Measurements from ENCODE around the gene TMEM175. TPM values are rescaled to one million over a fixed set of nuclear protein-coding genes. Genes with fewer than 3 reads are reported as not detected.
"Not testable (repeated sequence)": the region's sequence is repeated elsewhere in the genome, so short reads cannot be mapped to it uniquely, and the experiment has no call there.

Gene TMEM175
- total RNA-seq, 1 donor from 2014 or later, result 16.0 TPM

DNA sequence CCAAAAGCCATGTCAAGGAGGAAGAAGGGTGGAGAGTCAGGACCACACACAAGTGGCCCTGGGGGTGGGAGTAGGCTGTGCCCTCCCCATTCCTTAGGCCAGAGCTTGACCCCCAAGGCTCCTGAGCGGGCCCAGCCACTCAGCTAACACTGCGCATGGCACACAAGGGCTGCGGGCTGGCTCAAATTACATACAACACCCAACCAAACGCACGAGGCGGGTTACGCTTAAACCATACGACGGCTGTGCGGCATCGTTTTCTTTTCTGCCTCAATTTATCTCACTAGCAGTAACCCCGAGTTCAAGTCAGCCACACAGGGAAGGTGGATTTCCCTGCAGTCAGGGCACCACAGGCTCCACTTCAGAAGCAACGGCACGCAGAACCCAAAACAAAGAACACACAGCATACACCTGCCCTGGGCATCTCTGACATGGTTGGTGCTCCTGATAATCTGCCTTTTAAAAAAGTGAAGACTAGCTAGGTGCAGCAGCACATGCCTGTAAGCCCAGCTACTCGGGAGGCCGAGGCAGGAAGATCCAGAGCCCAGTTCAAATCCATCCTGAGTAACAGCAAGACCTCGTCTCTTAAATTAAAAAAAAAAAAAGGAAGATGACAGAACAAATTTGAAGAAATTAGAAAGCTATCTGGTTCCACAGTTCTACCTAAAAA lies 3.0 kb upstream of the TMEM175 start:
- Histone ChIP-seq H3K27me3 (ENCODE audit: control insufficient read depth, insufficient read depth, low read length) (no peaks in the 10 kb centered on the region), H3K4me3 (ENCODE audit: low read depth, low read length) (no peak overlapping the region), H3K36me3 (ENCODE audit: control insufficient read depth, insufficient read depth, low read length) (no peaks in the 10 kb centered on the region)
- DNase-seq (ENCODE audit: low read depth), result no peak
- TF ChIP-seq, protein P1, sequence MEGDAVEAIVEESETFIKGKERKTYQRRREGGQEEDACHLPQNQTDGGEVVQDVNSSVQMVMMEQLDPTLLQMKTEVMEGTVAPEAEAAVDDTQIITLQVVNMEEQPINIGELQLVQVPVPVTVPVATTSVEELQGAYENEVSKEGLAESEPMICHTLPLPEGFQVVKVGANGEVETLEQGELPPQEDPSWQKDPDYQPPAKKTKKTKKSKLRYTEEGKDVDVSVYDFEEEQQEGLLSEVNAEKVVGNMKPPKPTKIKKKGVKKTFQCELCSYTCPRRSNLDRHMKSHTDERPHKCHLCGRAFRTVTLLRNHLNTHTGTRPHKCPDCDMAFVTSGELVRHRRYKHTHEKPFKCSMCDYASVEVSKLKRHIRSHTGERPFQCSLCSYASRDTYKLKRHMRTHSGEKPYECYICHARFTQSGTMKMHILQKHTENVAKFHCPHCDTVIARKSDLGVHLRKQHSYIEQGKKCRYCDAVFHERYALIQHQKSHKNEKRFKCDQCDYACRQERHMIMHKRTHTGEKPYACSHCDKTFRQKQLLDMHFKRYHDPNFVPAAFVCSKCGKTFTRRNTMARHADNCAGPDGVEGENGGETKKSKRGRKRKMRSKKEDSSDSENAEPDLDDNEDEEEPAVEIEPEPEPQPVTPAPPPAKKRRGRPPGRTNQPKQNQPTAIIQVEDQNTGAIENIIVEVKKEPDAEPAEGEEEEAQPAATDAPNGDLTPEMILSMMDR (IDR thresholded peaks at IDR 0.05; ENCODE audit: insufficient read depth, low read length, poor library complexity, severe bottlenecking), result no peak

DNA sequence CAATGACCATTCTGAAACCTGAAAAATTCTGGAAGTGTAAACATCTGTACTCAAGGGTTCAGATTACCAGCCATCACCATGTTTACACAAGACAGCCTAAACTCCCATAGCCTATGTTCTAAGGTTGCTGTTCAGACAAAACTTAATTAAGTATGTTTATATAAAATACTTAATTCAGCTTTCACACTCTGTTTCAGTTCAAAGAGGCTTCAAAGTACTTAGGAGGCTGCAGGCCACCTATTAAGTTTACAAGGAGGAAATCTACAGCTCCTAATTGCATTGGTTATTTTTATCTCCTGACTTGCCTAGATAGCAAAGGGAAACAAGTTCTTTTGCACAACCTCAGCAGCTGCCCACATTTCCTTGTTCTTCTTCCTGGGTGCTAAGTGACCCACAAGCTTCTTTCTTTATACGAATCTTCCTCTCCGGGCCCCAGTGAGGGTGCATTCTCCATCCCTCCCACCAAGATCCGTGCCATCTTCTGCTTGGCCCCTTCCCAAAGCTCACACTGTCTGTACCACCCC lies 2.2 kb upstream of the TMEM175 start:
- no peak for DNase-seq (ENCODE audit: low read depth)
- H3K36me3 ChIP-seq (ENCODE audit: control insufficient read depth, insufficient read depth, low read length), result no peaks in the 10 kb centered on the region
- H3K4me3 ChIP-seq (ENCODE audit: low read depth, low read length), result no peak overlapping the region
- TF ChIP-seq, protein P1 (IDR thresholded peaks at IDR 0.05; ENCODE audit: insufficient read depth, low read length, poor library complexity, severe bottlenecking), result no peak
- H3K27me3 ChIP-seq (ENCODE audit: control insufficient read depth, insufficient read depth, low read length), result no peaks in the 10 kb centered on the region

DNA sequence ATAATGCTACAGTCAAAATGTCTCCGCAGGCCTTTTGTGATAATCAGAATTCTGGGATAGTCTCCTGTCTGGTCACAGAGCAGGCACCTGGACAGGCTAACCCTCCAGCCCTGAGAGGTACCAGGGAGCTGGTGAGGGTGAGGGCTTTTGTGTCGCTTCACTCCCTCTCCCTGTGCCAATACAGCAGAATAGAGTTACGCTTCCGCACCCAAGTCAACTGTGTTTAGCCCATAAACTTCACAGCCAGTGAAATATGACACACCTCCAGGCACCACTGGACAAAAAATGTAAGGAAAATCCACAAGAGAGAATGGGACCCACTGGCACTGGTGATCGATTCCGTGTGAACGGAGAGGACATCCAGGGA lies 1.4 kb upstream of the TMEM175 start:
- no peak for DNase-seq (ENCODE audit: low read depth)
- H3K4me3 ChIP-seq (ENCODE audit: low read depth, low read length), result peak overlapping the region; percentile 98
- no peaks in the 10 kb centered on the region for H3K36me3 ChIP-seq (ENCODE audit: control insufficient read depth, insufficient read depth, low read length)
- TF ChIP-seq, protein P1 (IDR thresholded peaks at IDR 0.05; ENCODE audit: insufficient read depth, low read length, poor library complexity, severe bottlenecking), result no peak
- H3K27me3 ChIP-seq (ENCODE audit: control insufficient read depth, insufficient read depth, low read length), result no peaks in the 10 kb centered on the region

DNA sequence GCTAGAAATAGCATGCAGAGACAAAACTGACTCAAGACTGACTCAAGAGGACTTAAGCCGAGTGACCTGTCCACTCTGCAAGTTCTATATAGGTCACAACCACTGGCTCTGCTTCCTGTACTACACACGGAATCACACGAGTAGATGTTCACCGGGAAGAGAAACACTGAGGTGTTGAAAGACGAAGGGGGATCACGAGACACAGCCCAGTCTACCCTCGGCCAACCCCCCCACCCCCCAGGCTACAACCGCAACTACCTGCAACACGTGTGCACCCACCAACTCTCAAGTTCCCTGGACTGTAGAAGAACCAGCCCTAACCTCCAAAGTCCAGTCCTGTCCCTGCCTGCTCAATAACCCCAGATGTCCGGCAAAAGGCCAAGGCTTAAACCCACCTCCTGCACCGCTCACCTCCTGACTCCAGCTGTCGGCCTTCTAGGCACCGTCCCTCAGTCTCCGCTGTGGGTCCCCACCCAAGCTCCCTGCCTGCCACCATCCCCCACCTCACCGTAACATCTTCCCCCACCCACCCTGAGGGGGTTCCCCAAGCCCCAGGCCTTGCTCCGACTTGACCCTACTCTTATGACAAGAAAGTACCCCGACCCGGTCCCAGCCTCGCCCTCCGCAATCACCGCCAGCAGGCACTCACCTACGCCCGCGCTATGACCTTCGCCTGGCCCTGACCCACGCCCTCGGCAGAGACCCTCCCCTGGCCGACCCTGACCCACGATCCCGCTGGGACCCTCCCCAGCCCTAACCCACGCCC lies 883 bp upstream of the TMEM175 start:
- TF ChIP-seq, protein P1 (IDR thresholded peaks at IDR 0.05; ENCODE audit: insufficient read depth, low read length, poor library complexity, severe bottlenecking), result no peak
- no peaks in the 10 kb centered on the region for H3K36me3 ChIP-seq (ENCODE audit: control insufficient read depth, insufficient read depth, low read length)
- DNase-seq (ENCODE audit: low read depth), result no peak
- no peaks in the 10 kb centered on the region for H3K27me3 ChIP-seq (ENCODE audit: control insufficient read depth, insufficient read depth, low read length)
- H3K4me3 ChIP-seq (ENCODE audit: low read depth, low read length), result peak overlapping the region; percentile 98

DNA sequence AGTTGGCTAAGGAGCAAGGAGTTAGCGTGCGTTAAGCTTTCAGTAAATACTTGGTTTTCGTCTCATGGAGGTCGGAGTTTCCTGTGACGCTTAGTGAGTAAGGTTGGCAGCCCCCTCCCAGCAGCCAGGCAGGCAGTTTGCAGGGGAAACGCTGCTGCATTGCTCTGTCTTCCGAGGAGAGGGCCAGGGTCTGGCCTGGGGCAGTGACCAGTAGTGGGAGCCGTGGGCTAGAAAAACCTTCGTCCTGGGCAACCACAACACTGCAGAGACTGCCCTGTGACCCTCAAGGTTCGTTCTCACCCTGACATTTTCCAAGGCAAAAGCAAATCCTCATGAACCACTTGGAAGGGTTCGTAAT lies 432 bp downstream of the TMEM175 start:
- Histone ChIP-seq H3K27me3 (ENCODE audit: control insufficient read depth, insufficient read depth, low read length) (no peaks in the 10 kb centered on the region), H3K4me3 (ENCODE audit: low read depth, low read length) (peak overlapping the region; percentile 98), H3K36me3 (ENCODE audit: control insufficient read depth, insufficient read depth, low read length) (no peaks in the 10 kb centered on the region)
- DNase-seq (ENCODE audit: low read depth), result no peak
- TF ChIP-seq, protein P1 (IDR thresholded peaks at IDR 0.05; ENCODE audit: insufficient read depth, low read length, poor library complexity, severe bottlenecking), result peak; percentile 15

DNA sequence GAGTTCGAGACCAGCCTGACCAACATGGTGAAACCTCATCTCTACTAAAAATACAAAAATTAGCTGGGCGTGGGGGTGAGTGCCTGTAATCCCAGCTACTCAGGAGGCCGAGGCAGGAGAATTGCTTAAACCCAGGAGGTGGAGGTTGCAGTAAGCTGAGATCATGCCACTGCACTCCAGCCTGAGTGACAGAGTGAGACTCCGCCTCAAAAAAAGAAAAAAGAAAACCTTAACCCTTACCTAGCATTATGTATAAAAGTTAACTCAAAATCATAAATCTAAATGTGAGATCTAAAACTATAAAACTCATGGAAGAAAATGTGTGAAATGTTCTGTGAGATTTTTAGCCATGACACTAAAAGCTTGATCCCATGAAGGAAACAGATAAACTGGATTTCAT lies 7.2 kb downstream of the TMEM175 start:
- H3K4me3 ChIP-seq (ENCODE audit: low read depth, low read length); H3K36me3 ChIP-seq (ENCODE audit: control insufficient read depth, insufficient read depth, low read length); H3K27me3 ChIP-seq (ENCODE audit: control insufficient read depth, insufficient read depth, low read length); DNase-seq (ENCODE audit: low read depth): not testable (repeated sequence)

All from kidney epithelial cell (primary cell).